ENCODE data around the gene ANKRD61.
"Not testable (repeated sequence)": the region's sequence is repeated elsewhere in the genome, so short reads cannot be mapped to it uniquely, and the experiment has no call there.

The ANKRD61 gene

GRCh38 chr7:6032167-6032566 is 991 bp downstream of the ANKRD61 start:
- peak; percentile 14 for DNase-seq

- no peak for DNase-seq
These were observed 1.5 kb downstream of the ANKRD61 start for GRCh38 chr7:6032641-6033040.

- DNase-seq: no peak
These were observed 4.0 kb downstream of the ANKRD61 start for GRCh38 chr7:6035165-6035564.

GRCh38 chr7:6035686-6036085 is 4.5 kb downstream of the ANKRD61 start:
- no peak for DNase-seq

GRCh38 chr7:6049780-6050179 is 18.6 kb downstream of the ANKRD61 start:
- no peak for DNase-seq

- DNase-seq: not testable (repeated sequence)
These were observed 20.0 kb downstream of the ANKRD61 start for GRCh38 chr7:6051185-6051584.

GRCh38 chr7:6056616-6057015 is 25.4 kb downstream of the ANKRD61 start:
- DNase-seq: no peak

- no peak for DNase-seq
These were observed 26.3 kb downstream of the ANKRD61 start for GRCh38 chr7:6057316-6058129.

- DNase-seq: not testable (repeated sequence)
These were observed 28.8 kb downstream of the ANKRD61 start for GRCh38 chr7:6059941-6060340.

GRCh38 chr7:6071406-6071805 is 40.2 kb downstream of the ANKRD61 start:
- DNase-seq: no peak

- no peak for DNase-seq
These were observed 43.6 kb downstream of the ANKRD61 start for GRCh38 chr7:6074612-6075380.

GRCh38 chr7:6078548-6078947 is 47.4 kb downstream of the ANKRD61 start:
- DNase-seq: no peak

- DNase-seq: not testable (repeated sequence)
These were observed 51.9 kb downstream of the ANKRD61 start for GRCh38 chr7:6083047-6083446.

All from CD4-positive, alpha-beta T cell treated with Interleukin-4 for 4 hours (primary cell).